ENCODE results near the gene TRDN.

DNA sequence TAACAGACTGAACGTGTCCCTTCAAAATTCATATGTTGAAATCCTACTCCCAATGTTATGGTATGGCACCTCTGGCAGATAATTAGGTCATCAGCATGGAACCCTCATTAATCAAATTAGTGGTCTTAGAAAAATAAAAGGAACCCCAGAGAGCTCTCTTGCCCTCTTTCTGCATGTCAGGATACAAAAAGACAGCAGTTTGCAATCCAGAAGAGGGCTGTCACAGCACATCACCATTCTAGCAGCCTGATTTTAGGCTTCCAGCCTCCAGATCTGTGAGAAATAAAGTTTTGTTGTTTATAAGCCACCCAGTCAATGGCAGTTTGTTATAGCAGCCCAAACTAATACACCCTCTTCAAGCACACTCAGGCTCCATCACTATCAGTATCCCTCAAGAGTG is 292.9 kb downstream of the TRDN start:
- TF ChIP-seq, protein P1, sequence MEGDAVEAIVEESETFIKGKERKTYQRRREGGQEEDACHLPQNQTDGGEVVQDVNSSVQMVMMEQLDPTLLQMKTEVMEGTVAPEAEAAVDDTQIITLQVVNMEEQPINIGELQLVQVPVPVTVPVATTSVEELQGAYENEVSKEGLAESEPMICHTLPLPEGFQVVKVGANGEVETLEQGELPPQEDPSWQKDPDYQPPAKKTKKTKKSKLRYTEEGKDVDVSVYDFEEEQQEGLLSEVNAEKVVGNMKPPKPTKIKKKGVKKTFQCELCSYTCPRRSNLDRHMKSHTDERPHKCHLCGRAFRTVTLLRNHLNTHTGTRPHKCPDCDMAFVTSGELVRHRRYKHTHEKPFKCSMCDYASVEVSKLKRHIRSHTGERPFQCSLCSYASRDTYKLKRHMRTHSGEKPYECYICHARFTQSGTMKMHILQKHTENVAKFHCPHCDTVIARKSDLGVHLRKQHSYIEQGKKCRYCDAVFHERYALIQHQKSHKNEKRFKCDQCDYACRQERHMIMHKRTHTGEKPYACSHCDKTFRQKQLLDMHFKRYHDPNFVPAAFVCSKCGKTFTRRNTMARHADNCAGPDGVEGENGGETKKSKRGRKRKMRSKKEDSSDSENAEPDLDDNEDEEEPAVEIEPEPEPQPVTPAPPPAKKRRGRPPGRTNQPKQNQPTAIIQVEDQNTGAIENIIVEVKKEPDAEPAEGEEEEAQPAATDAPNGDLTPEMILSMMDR (IDR thresholded peaks at IDR 0.05 in 8 of 11, conservative IDR thresholded peaks at IDR 0.05 in 3 of 11), result no peak
- TF ChIP-seq POLR2A (IDR thresholded peaks at IDR 0.05) (no peak), POLR2AphosphoS5 (IDR thresholded peaks at IDR 0.05) (no peak)
